ENCODE data around the gene NUB1. TPM values are rescaled to one million over a fixed set of nuclear protein-coding genes. Genes with fewer than 3 reads are reported as not detected.

Gene NUB1
- total RNA-seq, 1 experiment from 2014 or later = 48.5 TPM

DNA sequence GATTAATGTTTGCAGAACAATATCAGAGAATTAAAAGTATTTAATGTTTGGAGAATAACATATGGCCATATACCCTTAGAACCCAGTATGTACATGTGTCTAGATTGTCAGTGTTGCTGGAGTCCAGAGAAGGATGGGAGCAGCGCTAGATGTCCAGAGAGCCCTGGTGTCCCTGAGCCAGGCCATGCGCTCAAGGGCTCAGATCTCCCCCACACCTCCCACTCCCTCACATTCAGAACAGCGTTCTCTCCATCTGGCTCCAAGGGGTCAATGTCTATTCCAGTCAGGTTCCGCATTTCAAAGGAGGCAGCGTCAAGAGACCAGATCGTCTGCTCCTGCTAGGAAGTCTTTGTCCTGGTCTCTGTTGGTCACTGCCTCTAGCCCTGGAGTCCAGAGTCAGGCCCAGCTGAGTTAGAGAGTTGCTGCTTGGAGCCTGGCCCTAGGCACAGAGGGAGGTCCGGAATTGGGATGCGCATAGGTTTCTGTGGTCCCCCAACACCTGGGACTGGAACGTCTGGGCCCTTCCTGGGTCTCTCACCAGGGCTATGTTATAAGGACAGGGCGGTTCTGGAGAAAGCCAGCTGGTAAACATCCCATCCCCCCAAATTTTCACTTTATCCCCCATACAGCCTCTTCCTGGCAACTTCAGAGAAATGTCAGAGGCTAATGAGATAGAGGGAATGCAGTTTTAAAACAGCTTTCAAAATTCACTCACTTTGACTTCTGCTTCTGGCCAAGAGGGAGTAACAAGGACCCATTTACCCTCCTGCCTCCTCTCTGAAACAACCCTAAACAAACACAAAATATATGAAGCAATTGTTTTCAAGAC is 74.7 kb downstream of the NUB1 start:
- Histone ChIP-seq H4K20me1 (ENCODE audit: control insufficient read depth, insufficient read depth, insufficient read length) (no peaks in the 10 kb centered on the region), H3T11ph (ENCODE audit: low read length) (no peak overlapping the region), H3K23me2 (ENCODE audit: insufficient read length, low read depth, low read length, poor library complexity, severe bottlenecking) (no peaks in the 10 kb centered on the region), H3K27ac (ENCODE audit: insufficient read length, low read depth, low read length) (no peak overlapping the region), H3K56ac (ENCODE audit: insufficient read length, low read depth, low read length) (no peak overlapping the region), H2BK12ac (ENCODE audit: insufficient read length, low read depth, low read length) (no peak overlapping the region), H3K18ac (ENCODE audit: insufficient read length, low read depth, low read length) (no peak overlapping the region), H3K4me1 (ENCODE audit: insufficient read depth, low read length) (peaks cover 11% of the 10 kb centered on the region; the same call in 1 of the 2 replicates), H2BK15ac (ENCODE audit: low read depth, low read length) (no peak overlapping the region), H4K5ac (ENCODE audit: insufficient read length, low read depth, low read length) (no peak overlapping the region), H3K79me1 (ENCODE audit: insufficient read depth, low read depth, low read length, poor library complexity, severe bottlenecking) (no peaks in the 10 kb centered on the region), H4K8ac (replicated peaks; ENCODE audit: insufficient read length, low read depth, low read length) (no peak overlapping the region), H2AK5ac (ENCODE audit: insufficient read length, low read length) (no peak overlapping the region), H4K91ac (ENCODE audit: insufficient read length, low read depth, low read length) (no peak overlapping the region), H3K4ac (ENCODE audit: low read depth, low read length) (no peak overlapping the region), H3K14ac (ENCODE audit: insufficient read depth, low read length) (peak overlapping the region; percentile 8; the same call in 1 of the 2 replicates), H3K79me2 (ENCODE audit: insufficient read depth, low read length) (no peaks in the 10 kb centered on the region), H2AFZ (ENCODE audit: low read length) (no peak overlapping the region), H2BK5ac (ENCODE audit: insufficient read length, low read length) (no peak overlapping the region), H3K9ac (ENCODE audit: extremely low read depth, insufficient read length, low read length) (no peak overlapping the region), H3K4me2 (ENCODE audit: insufficient read depth, insufficient read length, low read length) (no peak overlapping the region), H2BK120ac (ENCODE audit: low read depth, low read length, poor library complexity, severe bottlenecking) (no peak overlapping the region), H3K9me3 (ENCODE audit: control insufficient read depth, low read depth, low read length) (no peaks in the 10 kb centered on the region), H3K23ac (ENCODE audit: insufficient read length, low read depth, low read length) (no peak overlapping the region), H3K27me3 (ENCODE audit: insufficient read depth, low read length) (peaks cover 8% of the 10 kb centered on the region; the same call in 1 of the 2 replicates), H2BK20ac (ENCODE audit: low read depth, low read length, poor library complexity, severe bottlenecking) (no peak overlapping the region)
- Mint-ChIP-seq H3K9me3 (peaks cover 0 to 15% of the 10 kb centered on the region in 2 experiments; a peak in 4 of 5 replicates), H3K4me3 (peak overlapping the region in 1 of 2 experiments; percentile 8; a peak in 1 of 5 replicates), H3K27ac (no peak overlapping the region), H3K36me3 (ENCODE audit: insufficient read depth in 1 of 3, low read depth in 3 of 3) (peaks cover 0 to 5% (median 0%) of the 10 kb centered on the region in 3 experiments; a peak in 1 of 7 replicates), H3K4me1 (peaks cover 21 to 24% of the 10 kb centered on the region in 2 experiments), H3K27me3 (ENCODE audit: low read depth) (peaks cover 96% of the 10 kb centered on the region)
- peak; percentile 67 for DNase-seq
- no CpG with 5 or more reads among the region's 10 CpGs for WGBS (ENCODE audit: extremely low coverage, insufficient read length, low lambda C conversion rate)
- TF ChIP-seq, protein P1, sequence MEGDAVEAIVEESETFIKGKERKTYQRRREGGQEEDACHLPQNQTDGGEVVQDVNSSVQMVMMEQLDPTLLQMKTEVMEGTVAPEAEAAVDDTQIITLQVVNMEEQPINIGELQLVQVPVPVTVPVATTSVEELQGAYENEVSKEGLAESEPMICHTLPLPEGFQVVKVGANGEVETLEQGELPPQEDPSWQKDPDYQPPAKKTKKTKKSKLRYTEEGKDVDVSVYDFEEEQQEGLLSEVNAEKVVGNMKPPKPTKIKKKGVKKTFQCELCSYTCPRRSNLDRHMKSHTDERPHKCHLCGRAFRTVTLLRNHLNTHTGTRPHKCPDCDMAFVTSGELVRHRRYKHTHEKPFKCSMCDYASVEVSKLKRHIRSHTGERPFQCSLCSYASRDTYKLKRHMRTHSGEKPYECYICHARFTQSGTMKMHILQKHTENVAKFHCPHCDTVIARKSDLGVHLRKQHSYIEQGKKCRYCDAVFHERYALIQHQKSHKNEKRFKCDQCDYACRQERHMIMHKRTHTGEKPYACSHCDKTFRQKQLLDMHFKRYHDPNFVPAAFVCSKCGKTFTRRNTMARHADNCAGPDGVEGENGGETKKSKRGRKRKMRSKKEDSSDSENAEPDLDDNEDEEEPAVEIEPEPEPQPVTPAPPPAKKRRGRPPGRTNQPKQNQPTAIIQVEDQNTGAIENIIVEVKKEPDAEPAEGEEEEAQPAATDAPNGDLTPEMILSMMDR (conservative IDR thresholded peaks at IDR 0.05) = no peak
